ENCODE results near the gene SPOP. TPM values are rescaled to one million over a fixed set of nuclear protein-coding genes. Genes with fewer than 3 reads are reported as not detected.

SPOP gene
- total RNA-seq, 4 donors from 2014 or later = 58.1 to 72.6 (median 66.6) TPM

DNA sequence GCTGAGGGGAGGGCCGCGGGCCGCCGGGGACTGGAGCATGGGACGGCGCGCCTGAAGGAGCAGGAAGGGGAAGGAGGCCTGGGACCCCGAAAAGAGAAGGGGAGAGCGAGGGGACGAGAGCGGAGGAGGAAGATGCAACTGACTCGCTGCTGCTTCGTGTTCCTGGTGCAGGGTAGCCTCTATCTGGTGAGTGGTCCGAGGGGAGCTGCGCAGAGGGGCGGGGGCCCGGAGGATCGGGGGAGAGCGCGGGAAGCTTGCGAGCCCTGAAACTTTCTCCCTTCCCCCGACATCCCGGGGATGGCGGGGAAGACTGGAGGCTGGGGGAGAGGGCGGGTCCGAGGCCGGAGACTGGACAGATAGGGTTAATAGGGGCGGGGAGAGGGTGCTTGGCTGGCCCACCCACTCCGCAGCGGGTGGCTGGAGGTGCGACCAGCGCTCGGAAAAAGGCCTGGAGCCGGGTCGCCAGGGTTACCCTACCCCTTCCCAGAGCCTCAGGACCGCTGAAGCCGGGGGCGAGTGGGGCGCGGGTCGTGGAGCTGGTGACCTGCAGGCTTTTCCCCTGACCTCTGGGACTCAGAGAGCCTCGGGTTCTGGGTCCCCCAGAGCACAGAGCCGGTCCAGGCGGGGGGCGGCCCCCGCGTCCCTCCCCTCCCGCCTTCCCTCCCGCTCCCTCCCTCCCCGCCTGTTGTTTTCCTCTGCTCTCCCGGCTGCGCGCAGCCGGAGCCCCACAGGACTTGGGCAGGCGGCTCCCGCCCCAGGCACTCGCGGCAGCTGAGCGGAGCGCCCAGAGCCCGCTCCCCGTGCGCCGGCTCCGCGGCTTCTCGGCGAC is 101.6 kb downstream of the SPOP start:
- no peaks in the 10 kb centered on the region for H3K9me3 ChIP-seq
- H3K4me3 ChIP-seq = peak overlapping the region; percentile 52 to 80 (median 67)
- TF ChIP-seq EP300 (IDR thresholded peaks at IDR 0.05) (peak in 1 of 2 donors; percentile 23), POLR2A (IDR thresholded peaks at IDR 0.05) (peak in 1 of 2 donors; percentile 33)
- TF ChIP-seq, protein P1, sequence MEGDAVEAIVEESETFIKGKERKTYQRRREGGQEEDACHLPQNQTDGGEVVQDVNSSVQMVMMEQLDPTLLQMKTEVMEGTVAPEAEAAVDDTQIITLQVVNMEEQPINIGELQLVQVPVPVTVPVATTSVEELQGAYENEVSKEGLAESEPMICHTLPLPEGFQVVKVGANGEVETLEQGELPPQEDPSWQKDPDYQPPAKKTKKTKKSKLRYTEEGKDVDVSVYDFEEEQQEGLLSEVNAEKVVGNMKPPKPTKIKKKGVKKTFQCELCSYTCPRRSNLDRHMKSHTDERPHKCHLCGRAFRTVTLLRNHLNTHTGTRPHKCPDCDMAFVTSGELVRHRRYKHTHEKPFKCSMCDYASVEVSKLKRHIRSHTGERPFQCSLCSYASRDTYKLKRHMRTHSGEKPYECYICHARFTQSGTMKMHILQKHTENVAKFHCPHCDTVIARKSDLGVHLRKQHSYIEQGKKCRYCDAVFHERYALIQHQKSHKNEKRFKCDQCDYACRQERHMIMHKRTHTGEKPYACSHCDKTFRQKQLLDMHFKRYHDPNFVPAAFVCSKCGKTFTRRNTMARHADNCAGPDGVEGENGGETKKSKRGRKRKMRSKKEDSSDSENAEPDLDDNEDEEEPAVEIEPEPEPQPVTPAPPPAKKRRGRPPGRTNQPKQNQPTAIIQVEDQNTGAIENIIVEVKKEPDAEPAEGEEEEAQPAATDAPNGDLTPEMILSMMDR (IDR thresholded peaks at IDR 0.05) = no peak
- peaks cover 0 to 60% (median 15%) of the 10 kb centered on the region in 4 donors for H3K4me1 ChIP-seq
- peak overlapping the region; percentile 56 to 88 (median 66) for H3K27ac ChIP-seq
- H3K27me3 ChIP-seq = peaks cover 0 to 11% of the 10 kb centered on the region in 2 donors
- peak in 1 of 2 donors; percentile 31 for DNase-seq (ENCODE audit: low spot score in 2 of 2)
- H3K36me3 ChIP-seq = no peaks in the 10 kb centered on the region
- 2% methylated on average over 44 to 59 of the region's 68 CpGs for WGBS, 2 donors

- TF ChIP-seq, protein P1 (IDR thresholded peaks at IDR 0.05) = peak; percentile 33 to 96 (median 85)
- no peak for TF ChIP-seq POLR2A (IDR thresholded peaks at IDR 0.05)
- no peak for TF ChIP-seq EP300 (IDR thresholded peaks at IDR 0.05)
- Histone ChIP-seq H3K4me1 (peaks cover 0 to 60% (median 15%) of the 10 kb centered on the region in 4 donors), H3K4me3 (peak within 1 kb of the TSS; percentile 52 to 80 (median 67)), H3K9me3 (no peaks in the 10 kb centered on the region), H3K36me3 (no peaks in the 10 kb centered on the region), H3K27me3 (peaks cover 0 to 11% of the 10 kb centered on the region in 2 donors), H3K27ac (peak within 1 kb of the TSS; percentile 56 to 88 (median 66))
- WGBS, 2 donors = 1% methylated on average over 26 of the region's 55 CpGs; no CpG with 5 or more reads in 1 of the 2 donors
- DNase-seq (ENCODE audit: low spot score in 2 of 2) = peak in 1 of 2 donors; percentile 44
These were observed 102.2 kb downstream of the SPOP start, which contains the start of gene NXPH3 for GRCh38 chr17:49575679-49576087. Gene NXPH3, plus strand, starts transcription at chr17:49575871. Its CDS starts 349 bp downstream, at chr17:49576220.

GRCh38 chr17:49574945-49575678 is 102.8 kb downstream of the SPOP start:
- 15 to 16% methylated on average over 20 of the region's 29 CpGs for WGBS, 2 donors
- Histone ChIP-seq H3K27me3 (peaks cover 0 to 11% of the 10 kb centered on the region in 2 donors), H3K27ac (peak overlapping the region in 3 of 4 donors; percentile 49 to 88 (median 50))

DNA sequence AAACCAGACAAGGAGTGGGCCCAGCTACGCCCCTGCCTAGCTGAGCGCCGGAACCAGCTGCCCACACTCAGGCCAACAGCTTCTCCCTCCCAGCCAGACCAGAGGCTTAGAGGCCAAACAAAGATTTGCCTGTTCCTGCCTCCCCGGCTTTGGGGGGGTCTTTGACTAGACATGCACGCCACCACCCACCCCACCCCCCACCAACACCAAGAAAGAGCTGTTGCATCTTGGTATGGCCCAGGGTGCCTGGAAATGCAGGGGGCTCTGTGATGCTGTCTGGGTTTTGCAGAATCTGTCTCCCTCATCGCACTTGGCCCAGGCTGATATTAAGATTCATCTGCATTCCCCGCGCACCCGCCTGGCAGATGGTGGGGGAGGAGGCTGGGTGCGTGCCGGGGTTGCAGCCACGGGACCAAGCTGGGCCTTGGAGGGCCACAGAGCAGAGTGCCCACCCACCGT is 103.5 kb downstream of the SPOP start:
- no peaks in the 10 kb centered on the region for H3K9me3 ChIP-seq
- no peaks in the 10 kb centered on the region for H3K36me3 ChIP-seq
- peaks cover 0 to 11% of the 10 kb centered on the region in 2 donors for H3K27me3 ChIP-seq
- peak overlapping the region in 3 of 4 donors; percentile 49 to 88 (median 50) for H3K27ac ChIP-seq
- DNase-seq (ENCODE audit: low spot score in 2 of 2) = no peak
- TF ChIP-seq, protein P1 (IDR thresholded peaks at IDR 0.05) = no peak
- no peak for TF ChIP-seq EP300 (IDR thresholded peaks at IDR 0.05)
- TF ChIP-seq POLR2A (IDR thresholded peaks at IDR 0.05) = no peak
- H3K4me1 ChIP-seq = peaks cover 0 to 71% (median 15%) of the 10 kb centered on the region in 4 donors
- WGBS, 2 donors = 26 to 27% methylated on average over 13 of the region's 13 CpGs
- H3K4me3 ChIP-seq = no peak overlapping the region

More at GRCh38 chr17:49574945-49575678, 102.8 kb downstream of the SPOP start:
- Histone ChIP-seq H3K4me3 (peak overlapping the region in 3 of 4 donors; percentile 52 to 80 (median 56)), H3K4me1 (peaks cover 0 to 64% (median 15%) of the 10 kb centered on the region in 4 donors), H3K9me3 (no peaks in the 10 kb centered on the region), H3K36me3 (no peaks in the 10 kb centered on the region)
- TF ChIP-seq POLR2A (IDR thresholded peaks at IDR 0.05) = no peak
- TF ChIP-seq, protein P1 (IDR thresholded peaks at IDR 0.05) = no peak
- TF ChIP-seq EP300 (IDR thresholded peaks at IDR 0.05) = no peak
- no peak for DNase-seq (ENCODE audit: low spot score in 2 of 2)
